ENCODE data around the gene KAZN. TPM values are rescaled to one million over a fixed set of nuclear protein-coding genes. Genes with fewer than 3 reads are reported as not detected.

The KAZN gene
- total and polyA plus RNA-seq, 4 donors, result 7.6 to 18.8 (median 11.2) TPM

DNA sequence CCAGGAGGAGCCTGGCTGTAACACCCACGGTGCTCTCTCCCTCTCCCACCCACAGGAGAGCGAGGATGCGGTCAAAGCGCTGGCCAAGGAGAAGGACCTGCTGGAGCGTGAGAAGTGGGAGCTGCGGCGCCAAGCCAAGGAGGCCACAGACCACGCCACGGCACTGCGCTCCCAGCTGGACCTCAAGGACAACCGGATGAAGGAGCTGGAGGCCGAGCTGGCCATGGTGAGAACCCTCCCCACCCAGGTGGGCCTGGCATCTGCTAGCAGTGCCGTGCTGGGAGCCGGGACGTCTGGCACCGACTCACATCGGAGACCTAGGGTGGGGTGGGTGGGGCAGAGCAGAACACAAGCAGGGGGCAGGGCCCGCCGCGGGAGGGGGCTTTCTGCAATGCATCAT is 445.4 kb downstream of the KAZN start:
- DNase-seq, result no peak
- no peak for ATAC-seq (ENCODE audit: insufficient read depth, low FRiP score)
- no peak overlapping the region for H3K4me3 ChIP-seq
- no peak overlapping the region for H3K27ac ChIP-seq (ENCODE audit: low read depth in 1 of 2, low read length in 1 of 2)
- H3K9me3 ChIP-seq (ENCODE audit: control insufficient read depth in 4 of 4, insufficient read depth in 3 of 4, low read length in 3 of 4), result no peaks in the 10 kb centered on the region
- no peak overlapping the region for H3K9ac ChIP-seq (ENCODE audit: insufficient read depth in 1 of 2, low read length in 2 of 2)
- H3K4me1 ChIP-seq (ENCODE audit: control insufficient read depth in 5 of 5, insufficient read depth in 5 of 5, low read length in 5 of 5), result peaks cover 0 to 3% (median 0%) of the 10 kb centered on the region in 5 donors
- no peaks in the 10 kb centered on the region for H3K27me3 ChIP-seq (ENCODE audit: control insufficient read depth in 3 of 3, insufficient read depth in 3 of 3, low read length in 2 of 3)
- WGBS, 2 donors, result 93 to 94% methylated on average over 20 of the region's 20 CpGs
- no peak for TF ChIP-seq CTCF (IDR thresholded peaks at IDR 0.05; ENCODE audit: control extremely low read depth, extremely low read depth)
- H3K36me3 ChIP-seq (ENCODE audit: control insufficient read depth in 4 of 4, insufficient read depth in 4 of 4, low read length in 4 of 4), result peaks cover 0 to 9% (median 4%) of the 10 kb centered on the region in 4 donors

- no peak overlapping the region for H3K4me3 ChIP-seq
- H3K27ac ChIP-seq (ENCODE audit: low read depth in 1 of 2, low read length in 1 of 2), result no peak overlapping the region
- DNase-seq (no peak), ATAC-seq (ENCODE audit: insufficient read depth, low FRiP score) (no peak)
- peaks cover 0 to 3% (median 0%) of the 10 kb centered on the region in 5 donors for H3K4me1 ChIP-seq (ENCODE audit: control insufficient read depth in 5 of 5, insufficient read depth in 5 of 5, low read length in 5 of 5)
- no peak for TF ChIP-seq CTCF (IDR thresholded peaks at IDR 0.05; ENCODE audit: control extremely low read depth, extremely low read depth)
- H3K9ac ChIP-seq (ENCODE audit: insufficient read depth in 1 of 2, low read length in 2 of 2), result no peak overlapping the region
- no peaks in the 10 kb centered on the region for H3K9me3 ChIP-seq (ENCODE audit: control insufficient read depth in 4 of 4, insufficient read depth in 3 of 4, low read length in 3 of 4)
- no peaks in the 10 kb centered on the region for H3K27me3 ChIP-seq (ENCODE audit: control insufficient read depth in 3 of 3, insufficient read depth in 3 of 3, low read length in 2 of 3)
- WGBS, 2 donors, result 92% methylated on average over 7 of the region's 7 CpGs
- H3K36me3 ChIP-seq (ENCODE audit: control insufficient read depth in 4 of 4, insufficient read depth in 4 of 4, low read length in 4 of 4), result peaks cover 0 to 9% (median 3%) of the 10 kb centered on the region in 4 donors
Measured at GRCh38 chr1:15045123-15045522, 446.6 kb downstream of the KAZN start.

DNA sequence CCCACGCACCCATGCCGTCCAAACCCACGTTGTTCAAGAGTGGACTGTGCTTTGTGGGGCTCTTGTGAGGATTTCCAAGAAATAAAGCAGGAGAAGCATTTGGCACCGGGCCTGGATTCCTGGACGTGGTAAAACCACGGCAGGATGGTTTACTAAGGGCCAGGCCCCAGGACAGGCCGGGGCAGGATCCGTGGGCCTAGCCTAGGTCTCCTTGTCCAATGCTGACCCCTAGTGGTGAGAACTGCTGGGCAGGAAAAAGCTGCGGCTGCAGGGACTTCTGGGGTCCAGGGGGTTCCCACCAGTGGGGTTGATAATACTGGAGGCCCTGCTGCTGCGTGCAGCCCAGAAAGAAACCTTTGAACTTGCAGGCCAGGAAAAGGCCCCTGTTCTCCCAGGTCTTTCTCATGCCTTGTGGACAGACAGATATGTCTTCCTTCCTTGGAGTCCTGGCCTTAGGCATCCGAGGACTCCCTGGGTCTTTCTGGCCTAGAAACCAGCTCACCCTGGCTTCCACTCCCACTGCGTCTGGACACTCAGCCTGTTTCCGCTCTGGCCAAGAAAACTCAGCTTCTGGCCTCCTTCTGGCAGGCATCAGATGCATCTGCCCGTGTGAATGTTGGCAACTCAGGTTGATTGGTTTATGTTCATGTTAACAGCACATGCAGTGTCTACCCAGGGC is 448.1 kb downstream of the KAZN start:
- ATAC-seq (ENCODE audit: insufficient read depth, low FRiP score), result no peak
- no peak overlapping the region for H3K4me3 ChIP-seq
- peaks cover 0 to 3% (median 0%) of the 10 kb centered on the region in 5 donors for H3K4me1 ChIP-seq (ENCODE audit: control insufficient read depth in 5 of 5, insufficient read depth in 5 of 5, low read length in 5 of 5)
- WGBS, 2 donors, result 44 to 51% methylated on average over 14 of the region's 14 CpGs
- no peak overlapping the region for H3K27ac ChIP-seq (ENCODE audit: low read depth in 1 of 2, low read length in 1 of 2)
- peak; percentile 79 to 85 (median 81) for DNase-seq
- peak overlapping the region in 1 of 2 donors; percentile 47 for H3K9ac ChIP-seq (ENCODE audit: insufficient read depth in 1 of 2, low read length in 2 of 2)
- no peaks in the 10 kb centered on the region for H3K9me3 ChIP-seq (ENCODE audit: control insufficient read depth in 4 of 4, insufficient read depth in 3 of 4, low read length in 3 of 4)
- peak; percentile 73 for TF ChIP-seq CTCF (IDR thresholded peaks at IDR 0.05; ENCODE audit: control extremely low read depth, extremely low read depth)
- H3K36me3 ChIP-seq (ENCODE audit: control insufficient read depth in 4 of 4, insufficient read depth in 4 of 4, low read length in 4 of 4), result peaks cover 0 to 9% (median 3%) of the 10 kb centered on the region in 4 donors
- no peaks in the 10 kb centered on the region for H3K27me3 ChIP-seq (ENCODE audit: control insufficient read depth in 3 of 3, insufficient read depth in 3 of 3, low read length in 2 of 3)

Measured in lung (tissue), 12 donors.